HG03060 (cell line): ENCODE results near the gene GRIK1.

ENCODE experiments used
- ATAC-seq: cut with Tn5 transposase; IDR thresholded peaks from one replicate; pipeline ENCODE4 v1.9.1; 2021; ENCODE audit warnings: low read depth, moderate number of reproducible peaks; ENCODE audit not compliant: unreplicated experiment

Gene GRIK1

DNA sequence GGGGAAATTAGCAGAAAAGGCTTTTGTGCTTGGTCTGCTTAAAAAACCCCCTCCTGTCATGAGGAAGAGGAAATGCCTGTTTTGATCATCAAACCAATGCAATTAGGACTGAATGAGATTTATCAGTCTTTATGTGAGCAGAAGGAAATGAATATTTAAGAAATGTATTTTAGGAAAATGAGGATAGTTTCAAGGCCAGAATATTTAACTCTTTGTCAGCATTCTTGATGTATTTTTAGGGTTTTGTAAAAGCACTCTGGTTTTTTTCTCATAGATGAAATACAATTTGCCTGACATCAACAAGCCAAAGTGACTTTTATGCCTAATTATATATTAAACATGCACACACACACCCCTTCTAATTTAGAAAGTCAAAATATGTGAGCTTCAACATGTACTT is 213.8 kb downstream of the GRIK1 start:
- no peak for ATAC-seq

- no peak for ATAC-seq
Observed at GRCh38 chr21:29725025-29725736, 214.6 kb downstream of the GRIK1 start.

DNA sequence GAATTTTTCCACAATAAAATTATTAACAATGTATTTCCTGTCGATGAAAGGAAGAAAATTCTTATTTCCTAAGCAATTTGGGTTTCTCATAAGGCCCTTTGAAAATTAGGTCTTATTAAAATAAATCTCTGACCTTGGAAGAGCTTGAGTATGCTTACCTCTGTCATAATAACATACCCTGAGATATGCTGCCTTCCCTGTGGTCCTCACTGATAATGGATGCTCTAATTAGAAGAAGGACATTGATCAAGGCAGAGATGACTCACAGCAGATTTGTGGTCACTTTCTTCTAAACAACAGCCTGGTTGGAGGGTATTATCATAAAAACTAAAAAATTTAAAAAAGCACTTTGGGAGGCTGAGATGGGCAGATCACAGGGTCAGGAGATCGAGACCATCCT is 217.8 kb downstream of the GRIK1 start:
- no peak for ATAC-seq

- ATAC-seq, result no peak
Observed at GRCh38 chr21:29721221-29721620, 218.6 kb downstream of the GRIK1 start.

GRCh38 chr21:29719521-29719920 is 220.3 kb downstream of the GRIK1 start:
- no peak for ATAC-seq

- ATAC-seq, result no peak
Observed at GRCh38 chr21:29718081-29718815, 221.5 kb downstream of the GRIK1 start.

GRCh38 chr21:29717659-29718058 is 222.1 kb downstream of the GRIK1 start:
- ATAC-seq, result no peak

DNA sequence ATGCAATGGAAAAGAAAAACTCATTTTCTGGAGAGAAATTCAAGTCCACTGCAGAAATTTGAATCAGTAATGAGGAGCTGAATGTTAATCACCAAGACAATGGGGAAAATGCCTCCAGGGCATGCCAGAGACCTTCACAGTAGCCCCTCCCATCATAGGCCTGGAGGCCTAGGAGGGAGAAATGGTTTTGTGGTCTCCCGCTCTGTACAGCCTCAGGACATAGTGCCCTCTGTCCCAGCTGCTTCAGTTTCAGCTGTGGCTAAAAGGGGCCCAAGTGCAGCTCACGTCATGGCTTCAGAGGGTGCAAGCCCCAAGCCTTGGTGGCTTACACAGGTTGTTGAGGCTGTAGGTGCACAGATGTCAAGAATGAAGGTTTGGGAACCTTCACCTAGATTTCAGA is 223.0 kb downstream of the GRIK1 start:
- ATAC-seq, result no peak

DNA sequence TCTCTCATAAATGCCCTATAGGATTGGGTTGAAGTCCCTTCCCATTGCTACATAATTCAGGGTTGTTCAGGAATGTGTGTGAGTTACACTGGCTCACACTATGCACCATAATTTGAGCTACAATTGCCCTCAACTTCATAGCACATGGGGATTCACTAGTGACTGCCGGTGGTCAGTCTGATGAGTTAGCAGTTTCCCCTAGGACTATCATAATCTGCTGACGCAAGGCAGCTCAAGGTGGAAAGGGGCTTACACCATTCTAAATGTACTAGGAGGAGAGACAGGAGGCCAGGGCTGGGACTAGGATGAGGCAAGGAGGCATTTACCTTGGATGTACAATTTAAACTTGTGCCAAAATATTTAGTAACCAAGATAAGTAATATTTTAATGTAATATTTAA is 224.7 kb downstream of the GRIK1 start:
- no peak for ATAC-seq

DNA sequence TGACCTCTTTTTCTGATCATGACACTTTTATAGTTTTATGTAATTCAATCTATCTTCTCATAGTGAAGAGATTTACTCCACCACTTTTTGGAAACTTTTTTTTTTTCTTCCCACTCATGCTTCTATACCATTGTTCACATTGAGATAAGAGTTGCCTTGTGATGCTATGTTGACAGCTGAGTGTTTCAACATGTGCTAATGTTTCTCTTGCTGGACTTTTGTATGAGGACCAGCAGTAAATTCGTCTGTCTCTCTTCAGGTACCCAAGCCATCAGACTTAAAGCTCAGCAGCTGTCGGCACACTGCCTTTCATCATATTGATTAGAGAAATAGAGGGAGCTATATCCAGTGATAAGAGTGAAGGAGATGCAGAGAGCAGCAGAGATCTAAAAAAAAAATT is 227.0 kb downstream of the GRIK1 start:
- no peak for ATAC-seq

DNA sequence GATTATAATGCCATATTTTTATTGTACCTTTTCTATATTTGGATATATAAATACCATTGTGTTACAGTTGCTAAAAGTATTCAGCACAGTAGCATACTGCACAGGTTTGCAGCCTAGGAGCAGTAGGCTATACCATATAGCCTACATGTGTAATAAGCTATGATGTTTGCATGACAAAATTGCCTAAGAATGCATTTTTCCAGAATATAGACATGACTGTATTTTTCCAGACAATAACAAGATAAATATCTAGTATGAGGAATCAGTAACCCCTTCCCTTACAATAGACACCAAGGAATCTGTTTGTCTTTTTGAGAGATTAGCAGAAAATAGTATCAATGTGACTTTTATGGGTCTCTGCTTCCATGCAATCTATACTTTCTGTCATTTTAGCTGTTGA is 228.6 kb downstream of the GRIK1 start:
- ATAC-seq, result no peak

DNA sequence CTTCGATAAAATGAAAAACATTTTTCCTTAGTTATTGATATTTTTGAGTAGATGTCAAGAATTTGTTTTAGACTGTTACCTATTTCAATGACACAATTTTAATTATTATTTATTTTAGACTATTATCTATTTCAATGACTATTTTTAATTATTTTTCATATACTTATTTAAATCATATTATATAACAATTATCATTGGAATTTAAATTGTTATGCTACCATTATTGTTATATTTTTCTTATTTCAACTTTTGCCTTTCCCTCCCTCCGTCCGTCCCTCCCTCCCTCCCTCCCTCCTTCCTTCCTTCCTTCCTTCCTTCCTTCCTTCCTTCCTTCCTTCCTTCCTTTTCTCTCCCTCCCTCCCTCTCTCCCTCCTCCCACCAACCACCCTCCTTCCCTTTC is 229.3 kb downstream of the GRIK1 start:
- no peak for ATAC-seq

DNA sequence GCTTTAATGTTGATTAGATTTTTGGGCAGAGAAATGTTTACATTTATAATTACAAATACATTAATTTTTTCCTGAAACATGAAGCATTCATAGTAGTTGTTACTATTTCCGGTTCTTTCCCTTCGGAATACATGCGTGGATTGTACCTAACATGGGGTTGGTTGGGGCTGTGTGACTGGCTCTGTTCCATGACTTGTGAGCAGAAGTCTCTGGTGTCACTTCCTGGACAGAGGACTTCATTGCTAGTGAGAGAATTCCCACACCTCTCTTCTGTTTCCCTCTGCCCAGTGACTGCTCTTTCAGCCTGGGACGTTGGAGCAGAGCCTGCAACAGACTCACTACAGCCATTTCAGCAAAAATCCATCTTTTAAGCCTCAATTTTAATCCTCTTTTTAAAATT is 231.4 kb downstream of the GRIK1 start:
- no peak for ATAC-seq

- ATAC-seq, result no peak
Observed at GRCh38 chr21:29704719-29705118, 235.1 kb downstream of the GRIK1 start.

DNA sequence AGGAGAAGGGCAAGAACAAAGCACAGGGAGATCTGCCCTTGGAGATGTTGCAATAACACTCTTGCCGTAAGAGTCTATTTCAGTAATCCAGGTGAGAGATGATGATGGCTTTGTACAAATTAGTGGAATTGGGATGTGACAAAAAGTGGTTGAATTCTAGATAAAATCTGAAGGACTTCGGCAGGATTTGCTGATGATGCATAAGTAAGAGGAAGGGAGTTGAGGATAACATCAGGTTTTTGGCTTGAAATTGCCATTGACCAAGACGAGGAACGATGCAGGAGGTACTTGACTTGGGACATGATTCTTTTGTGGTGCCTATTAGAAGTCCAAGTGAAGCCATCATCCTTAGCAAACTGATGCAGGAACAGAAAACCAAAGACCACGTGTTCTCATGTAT is 238.1 kb downstream of the GRIK1 start:
- ATAC-seq, result no peak

- ATAC-seq, result peak; percentile 69
Observed at GRCh38 chr21:29697555-29698193, 242.1 kb downstream of the GRIK1 start.

DNA sequence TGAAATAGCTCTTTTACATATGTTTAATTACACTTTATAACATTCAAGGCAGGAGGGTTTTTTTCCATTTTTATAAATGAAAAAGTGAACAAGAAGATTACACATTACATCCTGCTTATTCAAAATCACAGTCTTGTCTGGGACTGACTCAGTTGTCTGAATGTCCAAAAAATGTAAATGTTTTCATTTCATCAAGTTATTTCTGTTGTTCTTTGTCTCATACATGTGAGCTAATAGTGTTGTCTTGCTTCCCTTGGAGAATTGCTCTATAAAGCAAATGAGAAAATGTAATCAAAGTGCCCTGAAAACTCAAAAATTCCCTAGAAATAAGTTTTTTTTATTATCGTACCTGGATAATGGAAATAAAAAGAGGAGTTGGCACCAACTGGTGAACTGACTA is 242.9 kb downstream of the GRIK1 start:
- ATAC-seq, result no peak

- no peak for ATAC-seq
Observed at GRCh38 chr21:29691616-29692491, 247.9 kb downstream of the GRIK1 start.

- no peak for ATAC-seq
Observed at GRCh38 chr21:29689753-29690152, 250.0 kb downstream of the GRIK1 start.

DNA sequence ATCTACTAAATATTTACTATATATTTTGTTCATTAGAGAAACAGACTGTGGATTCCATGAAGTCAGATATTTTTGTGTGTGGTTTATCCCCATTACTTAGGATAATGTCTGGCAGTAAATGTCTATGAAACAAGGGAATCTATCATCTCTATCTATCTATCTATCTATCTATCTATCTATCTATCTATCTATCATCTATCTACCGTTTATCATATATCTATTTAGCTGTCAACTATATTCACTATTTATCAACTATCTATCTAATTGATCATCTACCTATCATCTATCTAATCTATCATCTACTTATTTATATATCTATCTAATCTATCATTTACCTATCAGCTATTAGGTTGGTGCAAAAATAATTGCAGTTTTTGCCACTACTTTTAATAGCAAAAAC is 255.7 kb downstream of the GRIK1 start:
- no peak for ATAC-seq

- no peak for ATAC-seq
Observed at GRCh38 chr21:29682800-29683199, 257.0 kb downstream of the GRIK1 start.
